A549 (cell line): ENCODE measurements around the gene MBNL2.

Experiments used
- EP300 ChIP-seq, 2 experiments: fragments of >200 bp; sonication (Bioruptor Twin); formaldehyde crosslinking; IDR thresholded peaks; 2 replicates in 1 of 2; 3 replicates in 1 of 2; pipeline ENCODE4 v1.6.1; 2016 to 2017
- HDAC2 ChIP-seq: fragments of 200-600 bp; sonication (generic); IDR thresholded peaks from 2 replicates; pipeline ENCODE4 v1.6.1; 2016
- POLR2A ChIP-seq: IDR thresholded peaks from 2 replicates; pipeline ENCODE4 v1.6.1; 2012; ENCODE audit warnings: mild to moderate bottlenecking, low read length
- POLR2AphosphoS2 ChIP-seq: conservative IDR thresholded peaks from 2 replicates; pipeline ENCODE4 v1.6.1; 2012; ENCODE audit warnings: low read length, improper control_type of control experiment, inconsistent platforms
- RAD21 ChIP-seq, 2 experiments: fragments of >200 bp in 1 of 2; sonication (Bioruptor Twin) in 1 of 2; formaldehyde crosslinking in 1 of 2; IDR thresholded peaks in 1 of 2; conservative IDR thresholded peaks in 1 of 2; 2 replicates in 1 of 2; 3 replicates in 1 of 2; pipeline ENCODE4 v1.6.1; 2012 to 2018; ENCODE audit warnings: inconsistent platforms in 1 of 2
- SMC3 ChIP-seq: fragments of >200 bp; sonication (Bioruptor Twin); formaldehyde crosslinking; IDR thresholded peaks from 3 replicates; pipeline ENCODE4 v1.6.1; 2018; ENCODE audit warnings: inconsistent platforms
- ZNF302 ChIP-seq: fragments of 250-450 bp; sonication (Bioruptor Pico); IDR thresholded peaks from 2 replicates; pipeline ENCODE4 v1.9.0; 2021; ENCODE audit warnings: inconsistent platforms, mild to moderate bottlenecking, moderate library complexity
- TF ChIP-seq, protein P1 (sequence below): fragments of >200 bp; sonication (Bioruptor Twin); formaldehyde crosslinking; IDR thresholded peaks from 3 replicates; pipeline ENCODE4 v1.5.1; 2016
- TF ChIP-seq, protein P2 (sequence below): fragments of 200-600 bp; sonication (generic); IDR thresholded peaks from 2 replicates; pipeline ENCODE4 v1.6.1; 2016; ENCODE audit warnings: antibody characterized with exemption, mild to moderate bottlenecking, moderate library complexity
- TF ChIP-seq, protein P3 (sequence below): fragments of >200 bp; sonication (Bioruptor Twin); formaldehyde crosslinking; IDR thresholded peaks from 3 replicates; pipeline ENCODE4 v1.6.1; 2016
- TF ChIP-seq, protein P4 (sequence below): IDR thresholded peaks from 2 replicates; pipeline ENCODE4 v1.6.1; 2012; ENCODE audit warnings: low read depth, borderline replicate concordance

DNA sequence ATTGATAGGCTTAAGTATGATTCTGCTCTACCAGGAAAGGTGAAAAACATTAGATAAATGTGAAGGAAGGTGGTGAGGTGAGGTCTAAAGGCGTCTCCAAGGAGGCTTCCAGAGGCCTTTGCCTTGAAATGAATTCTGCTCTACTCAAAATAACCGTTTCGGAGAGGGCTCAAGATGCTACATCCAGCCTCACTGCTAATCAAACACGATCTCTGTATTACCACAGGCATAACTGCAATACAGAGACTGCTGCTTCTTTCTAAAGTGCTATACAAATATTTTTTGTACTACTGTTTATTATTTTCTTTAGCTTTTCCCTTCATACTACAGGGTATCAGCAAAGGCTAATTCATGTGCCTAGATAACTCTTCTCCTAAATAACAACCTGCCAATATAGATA lies 16.8 kb downstream of the MBNL2 start:
- TF ChIP-seq POLR2A (no peak), SMC3 (no peak), HDAC2 (no peak), EP300 (IDR thresholded peaks at IDR 0.05) (no peak), POLR2AphosphoS2 (no peak), ZNF302 (CRISPR knock-in tag) (no peak), RAD21 (conservative IDR thresholded peaks at IDR 0.05 in 1 of 2, IDR thresholded peaks at IDR 0.05 in 1 of 2) (no peak)
- TF ChIP-seq, protein P1, sequence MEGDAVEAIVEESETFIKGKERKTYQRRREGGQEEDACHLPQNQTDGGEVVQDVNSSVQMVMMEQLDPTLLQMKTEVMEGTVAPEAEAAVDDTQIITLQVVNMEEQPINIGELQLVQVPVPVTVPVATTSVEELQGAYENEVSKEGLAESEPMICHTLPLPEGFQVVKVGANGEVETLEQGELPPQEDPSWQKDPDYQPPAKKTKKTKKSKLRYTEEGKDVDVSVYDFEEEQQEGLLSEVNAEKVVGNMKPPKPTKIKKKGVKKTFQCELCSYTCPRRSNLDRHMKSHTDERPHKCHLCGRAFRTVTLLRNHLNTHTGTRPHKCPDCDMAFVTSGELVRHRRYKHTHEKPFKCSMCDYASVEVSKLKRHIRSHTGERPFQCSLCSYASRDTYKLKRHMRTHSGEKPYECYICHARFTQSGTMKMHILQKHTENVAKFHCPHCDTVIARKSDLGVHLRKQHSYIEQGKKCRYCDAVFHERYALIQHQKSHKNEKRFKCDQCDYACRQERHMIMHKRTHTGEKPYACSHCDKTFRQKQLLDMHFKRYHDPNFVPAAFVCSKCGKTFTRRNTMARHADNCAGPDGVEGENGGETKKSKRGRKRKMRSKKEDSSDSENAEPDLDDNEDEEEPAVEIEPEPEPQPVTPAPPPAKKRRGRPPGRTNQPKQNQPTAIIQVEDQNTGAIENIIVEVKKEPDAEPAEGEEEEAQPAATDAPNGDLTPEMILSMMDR, result no peak
- TF ChIP-seq, protein P2, sequence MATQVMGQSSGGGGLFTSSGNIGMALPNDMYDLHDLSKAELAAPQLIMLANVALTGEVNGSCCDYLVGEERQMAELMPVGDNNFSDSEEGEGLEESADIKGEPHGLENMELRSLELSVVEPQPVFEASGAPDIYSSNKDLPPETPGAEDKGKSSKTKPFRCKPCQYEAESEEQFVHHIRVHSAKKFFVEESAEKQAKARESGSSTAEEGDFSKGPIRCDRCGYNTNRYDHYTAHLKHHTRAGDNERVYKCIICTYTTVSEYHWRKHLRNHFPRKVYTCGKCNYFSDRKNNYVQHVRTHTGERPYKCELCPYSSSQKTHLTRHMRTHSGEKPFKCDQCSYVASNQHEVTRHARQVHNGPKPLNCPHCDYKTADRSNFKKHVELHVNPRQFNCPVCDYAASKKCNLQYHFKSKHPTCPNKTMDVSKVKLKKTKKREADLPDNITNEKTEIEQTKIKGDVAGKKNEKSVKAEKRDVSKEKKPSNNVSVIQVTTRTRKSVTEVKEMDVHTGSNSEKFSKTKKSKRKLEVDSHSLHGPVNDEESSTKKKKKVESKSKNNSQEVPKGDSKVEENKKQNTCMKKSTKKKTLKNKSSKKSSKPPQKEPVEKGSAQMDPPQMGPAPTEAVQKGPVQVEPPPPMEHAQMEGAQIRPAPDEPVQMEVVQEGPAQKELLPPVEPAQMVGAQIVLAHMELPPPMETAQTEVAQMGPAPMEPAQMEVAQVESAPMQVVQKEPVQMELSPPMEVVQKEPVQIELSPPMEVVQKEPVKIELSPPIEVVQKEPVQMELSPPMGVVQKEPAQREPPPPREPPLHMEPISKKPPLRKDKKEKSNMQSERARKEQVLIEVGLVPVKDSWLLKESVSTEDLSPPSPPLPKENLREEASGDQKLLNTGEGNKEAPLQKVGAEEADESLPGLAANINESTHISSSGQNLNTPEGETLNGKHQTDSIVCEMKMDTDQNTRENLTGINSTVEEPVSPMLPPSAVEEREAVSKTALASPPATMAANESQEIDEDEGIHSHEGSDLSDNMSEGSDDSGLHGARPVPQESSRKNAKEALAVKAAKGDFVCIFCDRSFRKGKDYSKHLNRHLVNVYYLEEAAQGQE, result no peak
- TF ChIP-seq, protein P3, sequence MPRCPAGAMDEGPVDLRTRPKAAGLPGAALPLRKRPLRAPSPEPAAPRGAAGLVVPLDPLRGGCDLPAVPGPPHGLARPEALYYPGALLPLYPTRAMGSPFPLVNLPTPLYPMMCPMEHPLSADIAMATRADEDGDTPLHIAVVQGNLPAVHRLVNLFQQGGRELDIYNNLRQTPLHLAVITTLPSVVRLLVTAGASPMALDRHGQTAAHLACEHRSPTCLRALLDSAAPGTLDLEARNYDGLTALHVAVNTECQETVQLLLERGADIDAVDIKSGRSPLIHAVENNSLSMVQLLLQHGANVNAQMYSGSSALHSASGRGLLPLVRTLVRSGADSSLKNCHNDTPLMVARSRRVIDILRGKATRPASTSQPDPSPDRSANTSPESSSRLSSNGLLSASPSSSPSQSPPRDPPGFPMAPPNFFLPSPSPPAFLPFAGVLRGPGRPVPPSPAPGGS, result no peak
- TF ChIP-seq, protein P4, sequence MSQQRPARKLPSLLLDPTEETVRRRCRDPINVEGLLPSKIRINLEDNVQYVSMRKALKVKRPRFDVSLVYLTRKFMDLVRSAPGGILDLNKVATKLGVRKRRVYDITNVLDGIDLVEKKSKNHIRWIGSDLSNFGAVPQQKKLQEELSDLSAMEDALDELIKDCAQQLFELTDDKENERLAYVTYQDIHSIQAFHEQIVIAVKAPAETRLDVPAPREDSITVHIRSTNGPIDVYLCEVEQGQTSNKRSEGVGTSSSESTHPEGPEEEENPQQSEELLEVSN, result no peak
